H1 (cell line): Measurements from ENCODE around the gene FRMD4A. TPM values are rescaled to one million over a fixed set of nuclear protein-coding genes. Genes with fewer than 3 reads are reported as not detected.

Experiments
- CTCF ChIA-PET: fragments of 300-600 bp; sonication (Branson Sonifier 250); formaldehyde crosslinking; loops from one replicate; lab custom pipeline; 2021; ENCODE audit not compliant: partially characterized antibody; lab: Charles Lee
- POLR2A ChIA-PET: fragments of 300-600 bp; sonication (Branson Sonifier 250); formaldehyde crosslinking; loops from one replicate; lab custom pipeline; 2021; ENCODE audit warnings: inconsistent platforms; ENCODE audit not compliant: partially characterized antibody; lab: Charles Lee
- DNase-seq, 2 experiments: peaks; one replicate each; pipeline versions ENCODE4 v3.0.0 to v3.0.0-alpha.2; 2010 to 2022; ENCODE audit warnings: low spot score in 2 of 2, low read depth in 1 of 2, mixed read lengths in 1 of 2
- FAIRE-seq: peaks from 2 replicates; lab custom pipeline; 2011; peaks lifted over from hg19 to GRCh38; lab: Jason Lieb, UNC
- H2AFZ ChIP-seq: 2 replicates; pipeline ENCODE4 v1.8.1; 2012; ENCODE audit warnings: low read length, inconsistent platforms
- H2AK5ac ChIP-seq: 2 replicates; pipeline ENCODE4 v1.6.1; 2013; ENCODE audit warnings: low read depth, low read length
- H2BK120ac ChIP-seq: replicated peaks from 2 replicates; pipeline ENCODE3; 2013; ENCODE audit warnings: low read depth, low read length, inconsistent platforms
- H2BK12ac ChIP-seq: 2 replicates; pipeline ENCODE4 v1.6.1; 2013; ENCODE audit warnings: low read depth, low read length
- H2BK15ac ChIP-seq: 2 replicates; pipeline ENCODE4 v1.6.1; 2013; ENCODE audit warnings: low read length
- H2BK20ac ChIP-seq: 2 replicates; pipeline ENCODE4 v1.6.1; 2013; ENCODE audit warnings: low read length
- H2BK5ac ChIP-seq: 2 replicates; pipeline ENCODE4 v1.6.1; 2013; ENCODE audit warnings: low read depth, low read length
- H3K14ac ChIP-seq: 2 replicates; pipeline ENCODE4 v1.6.1; 2013; ENCODE audit warnings: inconsistent platforms; ENCODE audit not compliant: insufficient read length
- H3K18ac ChIP-seq: 2 replicates; pipeline ENCODE4 v1.6.1; 2013; ENCODE audit warnings: low read length; ENCODE audit errors: extremely low read depth
- H3K23ac ChIP-seq: 2 replicates; pipeline ENCODE4 v1.6.1; 2013; ENCODE audit warnings: inconsistent platforms; ENCODE audit not compliant: insufficient read length
- H3K23me2 ChIP-seq: 2 replicates; pipeline ENCODE4 v1.6.1; 2013; ENCODE audit warnings: low read depth, low read length
- H3K27ac ChIP-seq: 2 replicates; pipeline ENCODE4 v1.6.1; 2011; ENCODE audit warnings: low read depth, low read length, inconsistent platforms
- H3K27me3 ChIP-seq, 4 experiments: replicated peaks in 1 of 4; 1 replicate in 1 of 4; 2 replicates in 3 of 4; pipeline versions ENCODE4 v1.6.1 to v1.8.1; 2011 to 2013; ENCODE audit warnings: low read length in 3 of 4, mild to moderate bottlenecking in 3 of 4, inconsistent platforms in 2 of 4, mixed read lengths in 2 of 4, moderate library complexity in 1 of 4; ENCODE audit not compliant: control insufficient read depth in 3 of 4, insufficient read depth in 3 of 4; ENCODE audit errors: extremely low read depth in 1 of 4
- H3K36me3 ChIP-seq, 4 experiments: 2 replicates each; pipeline versions ENCODE4 v1.6.1 to v1.8.1; 2011 to 2013; ENCODE audit warnings: mild to moderate bottlenecking in 4 of 4, low read length in 3 of 4, moderate library complexity in 2 of 4, control low read depth in 1 of 4, inconsistent platforms in 1 of 4; ENCODE audit not compliant: insufficient read depth in 4 of 4, control insufficient read depth in 2 of 4
- H3K4ac ChIP-seq: replicated peaks from 2 replicates; pipeline ENCODE3; 2013; ENCODE audit warnings: low read length, low read depth, mixed read lengths, inconsistent platforms; ENCODE audit not compliant: insufficient read length
- H3K4me1 ChIP-seq, 4 experiments: replicated peaks in 1 of 4; 1 replicate in 1 of 4; 2 replicates in 3 of 4; pipeline versions ENCODE4 v1.6.1 to v1.8.1; 2011 to 2013; ENCODE audit warnings: low read length in 3 of 4, inconsistent platforms in 2 of 4, mixed read lengths in 1 of 4; ENCODE audit not compliant: insufficient read depth in 4 of 4, control insufficient read depth in 3 of 4
- H3K4me2 ChIP-seq, 2 experiments: 2 replicates each; pipeline versions ENCODE4 v1.6.1 to v1.8.1; 2011 to 2013; ENCODE audit warnings: low read depth in 2 of 2, low read length in 2 of 2, control low read depth in 1 of 2, inconsistent platforms in 1 of 2, mild to moderate bottlenecking in 1 of 2; ENCODE audit not compliant: insufficient read depth in 1 of 2
- H3K4me3 ChIP-seq, 4 experiments: fragments of 200-600, 300-600 bp in 1 of 4; sonication (generic), shearing (Covaris generic), sonication (Bioruptor Twin) in 1 of 4; 2 replicates each; pipeline versions ENCODE4 v1.5.1 to v1.8.1; 2011 to 2016; ENCODE audit warnings: low read length in 4 of 4, low read depth in 3 of 4, control low read depth in 2 of 4, inconsistent platforms in 2 of 4, mild to moderate bottlenecking in 2 of 4, mixed read lengths in 1 of 4, moderate library complexity in 1 of 4; ENCODE audit not compliant: insufficient read depth in 2 of 4; ENCODE audit errors: extremely low read depth in 1 of 4
- H3K56ac ChIP-seq: replicated peaks from 2 replicates; pipeline ENCODE3; 2013; ENCODE audit warnings: low read depth, mild to moderate bottlenecking, mixed read lengths, low read length, inconsistent platforms; ENCODE audit not compliant: insufficient read length
- H3K79me1 ChIP-seq: 2 replicates; pipeline ENCODE4 v1.6.1; 2013; ENCODE audit warnings: low read depth, low read length, control low read depth
- H3K79me2 ChIP-seq, 2 experiments: 2 replicates each; pipeline versions ENCODE4 v1.6.1 to v1.8.1; 2012 to 2013; ENCODE audit warnings: low read length in 2 of 2, mild to moderate bottlenecking in 2 of 2, inconsistent platforms in 1 of 2; ENCODE audit not compliant: insufficient read depth in 2 of 2, control insufficient read depth in 1 of 2
- H3K9ac ChIP-seq, 4 experiments: replicated peaks in 1 of 4; 1 replicate in 1 of 4; 2 replicates in 3 of 4; pipeline versions ENCODE4 v1.6.1 to v1.8.1; 2011 to 2013; ENCODE audit warnings: low read depth in 3 of 4, low read length in 3 of 4, control low read depth in 2 of 4, mild to moderate bottlenecking in 2 of 4, moderate library complexity in 2 of 4, inconsistent platforms in 1 of 4; ENCODE audit errors: extremely low read depth in 1 of 4
- H3K9me3 ChIP-seq, 2 experiments: 2 replicates each; pipeline versions ENCODE4 v1.6.1 to v1.8.1; 2012 to 2013; ENCODE audit warnings: mild to moderate bottlenecking in 2 of 2, moderate library complexity in 2 of 2, control low read depth in 1 of 2, inconsistent platforms in 1 of 2, low read depth in 1 of 2, low read length in 1 of 2, mixed read lengths in 1 of 2; ENCODE audit not compliant: insufficient read depth in 2 of 2
- H4K20me1 ChIP-seq, 2 experiments: replicated peaks in 1 of 2; 2 replicates each; pipeline versions ENCODE3 to v1.8.1; 2011 to 2013; ENCODE audit warnings: inconsistent platforms in 2 of 2, low read length in 2 of 2, mild to moderate bottlenecking in 1 of 2; ENCODE audit not compliant: insufficient read depth in 2 of 2, control insufficient read depth in 1 of 2
- H4K5ac ChIP-seq: 2 replicates; pipeline ENCODE4 v1.6.1; 2013; ENCODE audit warnings: low read length, low read depth, mixed read lengths, inconsistent platforms; ENCODE audit not compliant: insufficient read length
- H4K8ac ChIP-seq: 2 replicates; pipeline ENCODE4 v1.8.0; 2013; ENCODE audit warnings: mild to moderate bottlenecking, moderate library complexity, low read length, inconsistent platforms; ENCODE audit not compliant: insufficient read depth; ENCODE audit errors: extremely low read depth
- H4K91ac ChIP-seq: replicated peaks from 2 replicates; pipeline ENCODE3; 2013; ENCODE audit warnings: low read length, mixed read lengths, inconsistent platforms; ENCODE audit not compliant: insufficient read length
- ASH2L ChIP-seq: fragments of 200-600, 300-600 bp; sonication (generic); IDR thresholded peaks from one replicate; pipeline ENCODE4 v1.7.1; 2017; ENCODE audit warnings: low read length
- BACH1 ChIP-seq: IDR thresholded peaks from 2 replicates; pipeline ENCODE4 v1.6.1; 2012; ENCODE audit warnings: low read length, improper control_type of control experiment
- EZH2 ChIP-seq: fragments of 200-600 bp; sonication (generic); IDR thresholded peaks from 2 replicates; pipeline ENCODE4 v1.7.1; 2012; ENCODE audit warnings: low read depth, mild to moderate bottlenecking, moderate library complexity, low read length, inconsistent platforms; ENCODE audit not compliant: severe bottlenecking
- RBBP5 ChIP-seq: IDR thresholded peaks from 2 replicates; pipeline ENCODE4 v1.7.1; 2012; ENCODE audit warnings: low read depth, mild to moderate bottlenecking, inconsistent platforms, low read length, moderate library complexity, borderline replicate concordance
- RXRA ChIP-seq: IDR thresholded peaks from 2 replicates; pipeline ENCODE4 v1.6.1; 2011; ENCODE audit warnings: low read depth, mild to moderate bottlenecking, low read length, moderate library complexity; ENCODE audit not compliant: insufficient read depth
- SIRT6 ChIP-seq: IDR thresholded peaks from one replicate; pipeline ENCODE4 v1.7.1; 2012; ENCODE audit warnings: low read length, inconsistent platforms
- WGBS, 2 experiments: shearing (Covaris generic) in 1 of 2; methylation state at CpG; one replicate each; pipeline versions ENCODE4 v1.1.6 to v1.1.7; 2013 to 2015; ENCODE audit warnings: low lambda C conversion rate in 2 of 2, mixed read lengths in 2 of 2, inconsistent platforms in 1 of 2, low coverage in 1 of 2, missing lambda C conversion rate in 1 of 2; ENCODE audit not compliant: insufficient replicate concordance in 2 of 2, insufficient coverage in 1 of 2, insufficient read length in 1 of 2; ENCODE audit errors: extremely low coverage in 1 of 2, missing lambda C conversion rate in 1 of 2; 5-methylcytosine and 5-hydroxymethylcytosine counted together
- polyA plus RNA-seq, 7 experiments: library from polyadenylated mRNA; depleted of rRNA in 3 of 7; stranded (reverse) in 5 of 7; unstranded in 2 of 7; fragments of >200 nt in 5 of 7; fragments of 200-250 nt in 2 of 7; gene quantifications; 1 replicate in 5 of 7; 2 replicates in 1 of 7; 4 replicates in 1 of 7; pipeline versions ENCODE4 v1.2.1 to v1.2.3, GENCODE V29; 2011 to 2013; ENCODE audit warnings: missing spikeins in 2 of 7, mixed read lengths in 2 of 7
- total RNA-seq: library from RNA; stranded (reverse); fragmentation: NEBNext Ultra II Directional; extraction: Animal tissue kit (Norgen Biotek cat#: 25700); gene quantifications from 2 replicates; pipeline ENCODE4 v1.2.1, GENCODE V29; 2021
- TF ChIP-seq, protein P1 (sequence below): IDR thresholded peaks from 2 replicates; pipeline ENCODE4 v1.6.1; 2011; ENCODE audit warnings: low read length, improper control_type of control experiment

FRMD4A gene
- total and polyA plus RNA-seq, 2 of the 8 experiments (the other 6 are each of a cell fraction or from before 2014, with no cell fraction given), result 38.6 to 39.6 TPM

DNA sequence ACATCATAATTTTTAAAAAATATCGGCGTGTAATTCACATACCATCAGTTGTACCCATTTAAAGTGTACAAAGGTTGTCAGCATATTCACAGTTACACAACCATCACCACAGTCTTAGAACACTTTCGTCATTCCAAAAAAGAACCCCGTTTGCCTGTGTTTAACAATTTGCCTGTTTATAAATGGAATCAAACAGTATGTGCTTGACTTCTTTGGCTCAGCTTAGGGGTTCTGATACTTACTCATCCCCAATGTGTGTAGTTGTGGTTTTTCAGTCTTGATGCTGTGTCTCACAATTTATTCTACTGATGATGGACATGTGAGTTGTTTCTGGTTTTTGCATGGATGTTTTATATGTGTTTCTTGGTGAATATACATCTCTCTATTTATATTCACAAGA lies 693.9 kb downstream of the FRMD4A start:
- no peak for FAIRE-seq
- WGBS, 2 experiments, result 93% methylated on average over 4 of the region's 4 CpGs; no CpG with 5 or more reads in 1 of the 2 experiments
- Histone ChIP-seq H2BK15ac (no peak overlapping the region), H2AK5ac (no peak overlapping the region), H4K20me1 (no peaks in the 10 kb centered on the region), H3K4me3 (no peak overlapping the region), H3K27ac (no peak overlapping the region), H3K27me3 (no peaks in the 10 kb centered on the region), H4K5ac (no peak overlapping the region), H2AFZ (no peak overlapping the region), H3K18ac (no peak overlapping the region), H3K14ac (no peak overlapping the region), H4K8ac (no peak overlapping the region), H2BK20ac (no peak overlapping the region), H2BK12ac (no peak overlapping the region), H3K9me3 (peaks cover 0 to 7% of the 10 kb centered on the region in 2 experiments; a peak in 1 of 4 replicates), H2BK120ac (no peak overlapping the region), H3K23ac (no peak overlapping the region), H3K4me2 (no peak overlapping the region), H3K9ac (no peak overlapping the region), H3K79me2 (no peaks in the 10 kb centered on the region), H3K56ac (no peak overlapping the region), H3K4me1 (no peaks in the 10 kb centered on the region), H3K79me1 (no peaks in the 10 kb centered on the region), H3K36me3 (peaks cover 0 to 4% (median 0%) of the 10 kb centered on the region in 4 experiments; a peak in 1 of 8 replicates), H3K4ac (no peak overlapping the region), H4K91ac (no peak overlapping the region), H2BK5ac (no peak overlapping the region), H3K23me2 (no peaks in the 10 kb centered on the region)
- CTCF ChIA-PET, result no interaction called here
- POLR2A ChIA-PET, result no interaction called here
- no peak for DNase-seq
- TF ChIP-seq SIRT6 (no peak), ASH2L (no peak), BACH1 (no peak), EZH2 (no peak), RBBP5 (no peak), RXRA (no peak)
- TF ChIP-seq, protein P1, sequence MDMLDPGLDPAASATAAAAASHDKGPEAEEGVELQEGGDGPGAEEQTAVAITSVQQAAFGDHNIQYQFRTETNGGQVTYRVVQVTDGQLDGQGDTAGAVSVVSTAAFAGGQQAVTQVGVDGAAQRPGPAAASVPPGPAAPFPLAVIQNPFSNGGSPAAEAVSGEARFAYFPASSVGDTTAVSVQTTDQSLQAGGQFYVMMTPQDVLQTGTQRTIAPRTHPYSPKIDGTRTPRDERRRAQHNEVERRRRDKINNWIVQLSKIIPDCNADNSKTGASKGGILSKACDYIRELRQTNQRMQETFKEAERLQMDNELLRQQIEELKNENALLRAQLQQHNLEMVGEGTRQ, result no peak
